ENCODE results near the gene CHD9NB. TPM values are rescaled to one million over a fixed set of nuclear protein-coding genes. Genes with fewer than 3 reads are reported as not detected.

CHD9NB gene
- 1 to 10 TPM; 3.4 to 9.4 TPM for polyA plus RNA-seq

DNA sequence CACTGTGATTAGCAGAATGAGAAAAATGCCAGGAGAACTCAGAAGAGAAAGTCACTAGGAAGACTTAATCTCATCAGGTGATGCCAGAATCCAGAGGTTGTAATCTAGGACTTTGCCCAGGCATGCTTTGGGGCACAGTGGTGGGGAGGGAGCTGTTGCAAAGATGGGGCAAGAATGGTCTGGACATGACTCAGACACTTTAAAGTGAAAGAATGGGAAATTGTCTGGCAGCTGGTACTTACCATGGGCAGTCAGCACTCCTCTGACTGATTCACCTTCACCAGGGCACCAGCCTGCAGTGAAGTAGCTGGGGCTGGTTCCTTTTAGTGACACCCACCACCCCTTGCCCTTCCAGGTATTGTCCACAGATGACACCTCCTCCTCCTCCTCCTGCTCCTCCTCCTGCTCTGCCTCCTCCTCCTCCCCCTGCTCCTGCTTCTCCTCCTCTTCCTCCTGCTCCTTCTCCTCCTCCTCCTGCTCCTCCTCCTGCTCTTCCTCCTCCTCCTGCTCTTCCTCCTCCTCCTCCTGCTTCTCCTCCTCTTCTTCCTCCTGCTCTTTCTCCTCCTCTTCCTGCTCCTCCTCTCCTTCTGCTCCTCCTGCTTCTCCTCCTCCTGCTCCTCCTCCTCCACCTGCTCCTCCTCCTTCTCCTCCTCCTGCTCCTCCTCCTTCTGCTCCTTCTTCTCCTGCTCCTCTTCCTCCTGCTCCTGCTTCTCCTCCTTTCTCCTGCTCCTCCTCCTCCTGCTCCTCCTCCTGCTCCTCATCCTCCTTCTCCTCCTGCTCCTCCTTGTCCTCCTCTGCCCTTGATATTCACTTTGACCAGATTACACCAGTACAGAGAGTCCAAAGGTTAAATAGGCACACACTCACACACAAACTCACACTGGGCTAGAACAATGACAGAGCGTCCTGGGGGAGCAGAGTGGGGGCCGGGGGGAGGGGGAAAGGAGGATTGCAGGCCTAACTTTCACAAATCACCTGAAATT lies at the start of gene CHD9NB:
CHD9NB (minus strand) TSS at position 379 of the 983 bp plus-strand sequence. CDS start 8,739 bp downstream, outside the sequence.
- no peaks in the 10 kb centered on the region for H3K36me3 ChIP-seq (ENCODE audit: control insufficient read depth in 2 of 2, insufficient read depth in 2 of 2, low read length in 1 of 2)
- H3K4me1 ChIP-seq (ENCODE audit: control insufficient read depth in 2 of 2, insufficient read depth in 2 of 2, low read length in 1 of 2), result peaks cover 3 to 5% of the 10 kb centered on the region in 2 donors
- H3K27ac ChIP-seq (ENCODE audit: low read depth in 2 of 2, low read length in 1 of 2), result peak within 1 kb of the TSS; percentile 75 to 92
- H3K4me3 ChIP-seq (ENCODE audit: low read depth in 1 of 2, low read length in 2 of 2), result no peak within 1 kb of the TSS
- H3K9me3 ChIP-seq (ENCODE audit: control insufficient read depth in 2 of 2, insufficient read depth in 1 of 2, low read depth in 1 of 2, low read length in 1 of 2), result no peaks in the 10 kb centered on the region
- H3K27me3 ChIP-seq (ENCODE audit: control insufficient read depth in 1 of 2, insufficient read depth in 2 of 2, low read length in 2 of 2), result no peaks in the 10 kb centered on the region
- WGBS, 2 donors, result 42 to 50% methylated on average over 2 of the region's 2 CpGs

DNA sequence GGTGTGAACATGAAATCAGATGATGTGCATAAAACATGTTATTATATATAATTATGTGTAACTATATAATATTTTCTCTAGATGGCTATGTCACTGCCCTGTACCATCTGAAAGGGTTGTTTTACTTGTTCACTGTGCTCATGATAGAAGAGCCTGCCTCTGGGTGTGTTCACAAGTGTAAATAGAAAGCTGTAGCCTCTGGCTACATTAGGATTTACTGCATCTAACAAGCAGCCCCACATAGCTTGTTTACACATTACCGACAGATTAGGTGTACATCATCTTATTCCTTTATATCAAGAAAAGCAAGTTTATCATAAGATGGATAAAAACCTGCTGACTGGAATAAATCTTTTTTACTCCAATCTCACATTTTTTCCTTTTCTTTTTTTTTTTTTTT lies 48.2 kb upstream of the CHD9NB start:
- H3K4me3 ChIP-seq (ENCODE audit: low read depth in 1 of 2, low read length in 2 of 2), result no peak overlapping the region
- peaks cover 0 to 9% of the 10 kb centered on the region in 2 donors for H3K4me1 ChIP-seq (ENCODE audit: control insufficient read depth in 2 of 2, insufficient read depth in 2 of 2, low read length in 1 of 2)
- no peak overlapping the region for H3K27ac ChIP-seq (ENCODE audit: low read depth in 2 of 2, low read length in 1 of 2)
- H3K27me3 ChIP-seq (ENCODE audit: control insufficient read depth in 1 of 2, insufficient read depth in 2 of 2, low read length in 2 of 2), result no peaks in the 10 kb centered on the region
- 53 to 75% methylated on average over 1 of the region's 1 CpG for whole genome bisulfite sequencing, 2 donors
- no peaks in the 10 kb centered on the region for H3K36me3 ChIP-seq (ENCODE audit: control insufficient read depth in 2 of 2, insufficient read depth in 2 of 2, low read length in 1 of 2)
- H3K9me3 ChIP-seq (ENCODE audit: control insufficient read depth in 2 of 2, insufficient read depth in 1 of 2, low read depth in 1 of 2, low read length in 1 of 2), result no peaks in the 10 kb centered on the region

DNA sequence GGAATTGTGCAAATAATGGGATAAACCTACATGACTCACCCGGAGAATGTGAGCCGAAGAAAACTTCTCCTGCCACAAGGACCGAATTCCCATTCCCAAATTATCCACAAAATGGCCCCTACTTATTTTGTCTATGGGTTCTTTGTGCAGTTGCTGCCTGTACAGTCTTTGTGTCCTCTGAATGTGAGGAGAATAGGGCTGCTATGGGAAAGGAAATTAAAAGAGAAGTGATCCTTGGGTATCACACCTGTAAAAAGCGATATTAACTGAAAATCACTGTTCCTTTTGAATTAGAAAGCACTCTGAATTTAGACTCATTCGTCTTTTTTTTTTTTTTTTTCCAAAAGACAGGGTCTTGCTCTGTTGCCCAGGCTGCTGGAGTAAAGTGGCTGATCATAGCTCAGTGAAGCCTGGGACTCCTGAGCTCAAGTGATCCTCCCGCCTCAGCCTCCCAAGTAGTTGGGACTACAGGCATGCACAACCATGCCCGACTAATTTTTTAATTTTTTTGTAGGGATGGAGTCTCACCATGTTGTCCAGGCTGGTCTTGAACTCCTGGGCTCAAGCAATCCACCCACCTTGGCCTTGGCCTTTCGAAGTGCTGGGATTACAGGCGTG lies 47.5 kb upstream of the CHD9NB start:
- 53 to 59% methylated on average over 9 of the region's 9 CpGs for WGBS, 2 donors
- peaks cover 0 to 9% of the 10 kb centered on the region in 2 donors for H3K4me1 ChIP-seq (ENCODE audit: control insufficient read depth in 2 of 2, insufficient read depth in 2 of 2, low read length in 1 of 2)
- H3K27ac ChIP-seq (ENCODE audit: low read depth in 2 of 2, low read length in 1 of 2), result peak overlapping the region; percentile 93 to 94
- H3K4me3 ChIP-seq (ENCODE audit: low read depth in 1 of 2, low read length in 2 of 2), result peak overlapping the region in 1 of 2 donors; percentile 30
- no peaks in the 10 kb centered on the region for H3K27me3 ChIP-seq (ENCODE audit: control insufficient read depth in 1 of 2, insufficient read depth in 2 of 2, low read length in 2 of 2)
- no peaks in the 10 kb centered on the region for H3K9me3 ChIP-seq (ENCODE audit: control insufficient read depth in 2 of 2, insufficient read depth in 1 of 2, low read depth in 1 of 2, low read length in 1 of 2)
- no peaks in the 10 kb centered on the region for H3K36me3 ChIP-seq (ENCODE audit: control insufficient read depth in 2 of 2, insufficient read depth in 2 of 2, low read length in 1 of 2)

DNA sequence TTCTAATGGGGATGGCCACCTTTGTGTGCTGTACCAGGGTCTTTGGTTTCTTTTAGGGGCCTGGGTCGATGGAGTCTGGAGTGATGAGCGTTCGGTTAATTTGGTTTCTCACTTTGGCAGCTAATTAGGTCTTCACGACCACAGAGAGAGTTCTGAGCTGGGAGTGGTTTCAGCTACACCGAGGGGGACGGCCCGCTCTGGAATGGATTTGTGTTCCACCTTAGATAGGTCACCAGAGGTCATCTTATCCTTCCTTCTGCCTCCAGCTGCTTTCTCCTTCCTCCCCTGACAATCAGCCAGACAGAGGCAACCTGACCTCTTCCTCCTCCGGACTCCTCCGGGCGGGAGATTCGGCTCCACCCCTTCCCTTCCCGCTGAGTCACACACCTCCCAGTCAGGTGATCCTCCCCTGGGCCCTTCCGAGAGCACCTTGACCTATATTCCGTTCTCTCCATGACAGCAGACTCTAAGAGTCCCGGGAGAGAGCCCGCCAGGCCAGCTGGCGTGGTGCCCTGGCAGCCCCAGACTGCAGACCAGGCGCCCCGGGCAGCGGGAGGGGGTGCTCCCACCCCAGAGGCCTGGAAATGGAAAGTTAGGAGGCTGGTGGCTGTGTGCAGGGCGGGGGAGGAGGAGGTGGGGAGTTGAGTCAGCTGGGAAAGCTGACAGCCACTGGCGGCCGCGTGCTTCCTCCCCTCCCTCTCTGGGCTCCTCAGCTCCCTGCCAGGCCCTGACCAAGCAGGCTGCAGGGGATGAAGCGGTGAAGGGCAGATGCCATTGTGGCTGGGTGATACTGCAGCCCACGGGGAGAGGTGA lies 46.8 kb upstream of the CHD9NB start:
- peak overlapping the region; percentile 93 to 94 for H3K27ac ChIP-seq (ENCODE audit: low read depth in 2 of 2, low read length in 1 of 2)
- no peaks in the 10 kb centered on the region for H3K36me3 ChIP-seq (ENCODE audit: control insufficient read depth in 2 of 2, insufficient read depth in 2 of 2, low read length in 1 of 2)
- no peaks in the 10 kb centered on the region for H3K9me3 ChIP-seq (ENCODE audit: control insufficient read depth in 2 of 2, insufficient read depth in 1 of 2, low read depth in 1 of 2, low read length in 1 of 2)
- peak overlapping the region; percentile 30 to 50 for H3K4me3 ChIP-seq (ENCODE audit: low read depth in 1 of 2, low read length in 2 of 2)
- H3K27me3 ChIP-seq (ENCODE audit: control insufficient read depth in 1 of 2, insufficient read depth in 2 of 2, low read length in 2 of 2), result no peaks in the 10 kb centered on the region
- WGBS, 2 donors, result 1% methylated on average over 25 to 26 of the region's 26 CpGs
- peaks cover 0 to 9% of the 10 kb centered on the region in 2 donors for H3K4me1 ChIP-seq (ENCODE audit: control insufficient read depth in 2 of 2, insufficient read depth in 2 of 2, low read length in 1 of 2)

DNA sequence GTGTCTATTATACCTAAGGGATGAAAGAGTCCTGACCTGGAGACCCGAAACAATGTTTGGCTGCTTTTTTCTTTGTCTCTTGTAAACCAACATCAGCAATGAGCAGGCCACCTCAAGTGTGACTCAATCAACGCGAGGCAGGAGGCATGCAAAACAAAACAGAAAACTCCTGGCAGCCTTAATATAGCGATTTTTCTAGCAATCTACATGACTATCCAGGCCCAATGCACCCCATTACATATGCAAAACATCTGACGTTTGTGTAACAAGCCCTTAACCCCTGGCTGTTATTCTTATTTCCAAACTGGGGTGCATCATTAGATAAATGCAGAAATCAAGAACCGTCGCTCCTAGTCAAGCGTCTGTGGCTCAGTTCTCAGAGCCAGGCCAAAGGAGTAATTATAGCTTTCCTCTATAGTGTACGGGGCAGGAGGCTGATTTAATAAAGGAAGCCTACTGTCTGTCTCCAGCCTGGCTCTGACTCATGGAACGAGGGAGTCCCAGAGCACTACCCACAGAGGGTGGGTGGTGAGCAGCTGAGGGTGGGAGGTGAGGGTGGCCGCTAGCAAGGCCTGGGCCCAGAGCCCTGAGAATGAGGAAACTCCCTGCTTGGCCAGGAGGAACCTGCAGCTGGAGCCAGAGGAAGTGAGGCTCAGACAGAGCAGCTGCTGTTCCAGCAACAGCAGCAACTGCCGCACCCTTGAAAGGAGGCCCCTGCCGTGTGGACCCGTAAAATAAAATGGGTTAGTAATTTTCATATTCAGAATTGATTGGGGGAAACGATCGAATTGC lies 46.0 kb upstream of the CHD9NB start:
- Histone ChIP-seq H3K4me1 (ENCODE audit: control insufficient read depth in 2 of 2, insufficient read depth in 2 of 2, low read length in 1 of 2) (peaks cover 3 to 16% of the 10 kb centered on the region in 2 donors), H3K4me3 (ENCODE audit: low read depth in 1 of 2, low read length in 2 of 2) (peak overlapping the region in 1 of 2 donors; percentile 30)

DNA sequence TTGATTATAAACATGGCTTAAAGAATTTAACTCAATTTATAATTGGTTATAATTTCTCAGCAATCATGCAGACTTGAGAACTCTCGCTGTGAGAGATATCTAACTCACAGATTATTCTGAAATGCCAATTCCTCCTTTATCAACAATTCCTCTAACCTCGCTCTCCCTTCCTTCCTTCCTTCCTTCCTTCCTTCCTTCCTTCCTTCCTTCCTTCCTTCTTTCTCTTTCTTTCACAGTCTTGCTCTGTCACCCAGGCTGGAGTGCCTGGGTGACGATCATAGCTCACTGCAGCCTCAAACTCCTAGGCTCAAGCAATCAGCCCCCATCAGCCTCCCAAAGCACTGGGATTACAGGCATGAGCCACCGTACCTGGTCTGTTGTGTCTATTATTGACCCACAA lies 44.5 kb upstream of the CHD9NB start:
- H3K27me3 ChIP-seq (ENCODE audit: control insufficient read depth in 1 of 2, insufficient read depth in 2 of 2, low read length in 2 of 2), result no peaks in the 10 kb centered on the region
- H3K4me3 ChIP-seq (ENCODE audit: low read depth in 1 of 2, low read length in 2 of 2), result no peak overlapping the region
- peaks cover 4 to 21% of the 10 kb centered on the region in 2 donors for H3K4me1 ChIP-seq (ENCODE audit: control insufficient read depth in 2 of 2, insufficient read depth in 2 of 2, low read length in 1 of 2)
- H3K36me3 ChIP-seq (ENCODE audit: control insufficient read depth in 2 of 2, insufficient read depth in 2 of 2, low read length in 1 of 2), result no peaks in the 10 kb centered on the region
- WGBS, 2 donors, result 76 to 96% methylated on average over 4 of the region's 4 CpGs
- peak overlapping the region in 1 of 2 donors; percentile 33 for H3K27ac ChIP-seq (ENCODE audit: low read depth in 2 of 2, low read length in 1 of 2)
- no peaks in the 10 kb centered on the region for H3K9me3 ChIP-seq (ENCODE audit: control insufficient read depth in 2 of 2, insufficient read depth in 1 of 2, low read depth in 1 of 2, low read length in 1 of 2)

More for the DNA sequence above, 46.0 kb upstream of the CHD9NB start:
- WGBS, 2 donors, result 9 to 24% methylated on average over 16 of the region's 16 CpGs
- Histone ChIP-seq H3K27ac (ENCODE audit: low read depth in 2 of 2, low read length in 1 of 2) (peak overlapping the region; percentile 93 to 94), H3K27me3 (ENCODE audit: control insufficient read depth in 1 of 2, insufficient read depth in 2 of 2, low read length in 2 of 2) (no peaks in the 10 kb centered on the region), H3K9me3 (ENCODE audit: control insufficient read depth in 2 of 2, insufficient read depth in 1 of 2, low read depth in 1 of 2, low read length in 1 of 2) (no peaks in the 10 kb centered on the region), H3K36me3 (ENCODE audit: control insufficient read depth in 2 of 2, insufficient read depth in 2 of 2, low read length in 1 of 2) (no peaks in the 10 kb centered on the region)

DNA sequence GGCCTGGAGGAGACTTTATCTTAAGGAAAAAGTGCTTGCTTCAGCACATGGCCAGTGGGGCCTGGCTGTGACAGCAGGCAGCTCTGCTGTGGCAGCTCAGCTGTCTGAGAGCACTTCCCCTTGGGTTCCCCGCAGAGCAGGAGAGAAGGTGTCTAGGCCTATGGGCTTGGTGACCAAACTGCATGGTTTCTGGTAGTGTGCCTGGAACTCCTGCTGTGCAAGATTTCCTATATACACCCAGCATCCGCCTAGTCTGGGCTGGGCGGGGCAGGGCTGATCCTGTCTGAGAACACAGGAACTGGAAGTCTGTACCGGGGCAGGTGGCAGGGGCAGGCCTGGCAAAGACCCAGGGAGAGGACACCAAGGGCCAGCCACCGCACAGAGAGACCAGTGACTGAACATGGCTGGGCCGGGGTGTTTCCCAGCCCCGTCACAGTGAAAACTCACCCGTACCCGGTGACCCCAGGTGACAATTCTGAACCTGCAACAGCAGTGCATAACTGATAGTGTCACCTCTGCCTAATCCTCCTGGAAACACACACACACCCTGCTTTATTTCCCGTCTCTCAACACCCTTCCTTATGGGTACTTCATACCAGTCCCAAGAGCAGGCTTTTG lies 41.4 kb upstream of the CHD9NB start:
- WGBS, 2 donors, result 28 to 36% methylated on average over 10 of the region's 10 CpGs
- no peaks in the 10 kb centered on the region for H3K9me3 ChIP-seq (ENCODE audit: control insufficient read depth in 2 of 2, insufficient read depth in 1 of 2, low read depth in 1 of 2, low read length in 1 of 2)

DNA sequence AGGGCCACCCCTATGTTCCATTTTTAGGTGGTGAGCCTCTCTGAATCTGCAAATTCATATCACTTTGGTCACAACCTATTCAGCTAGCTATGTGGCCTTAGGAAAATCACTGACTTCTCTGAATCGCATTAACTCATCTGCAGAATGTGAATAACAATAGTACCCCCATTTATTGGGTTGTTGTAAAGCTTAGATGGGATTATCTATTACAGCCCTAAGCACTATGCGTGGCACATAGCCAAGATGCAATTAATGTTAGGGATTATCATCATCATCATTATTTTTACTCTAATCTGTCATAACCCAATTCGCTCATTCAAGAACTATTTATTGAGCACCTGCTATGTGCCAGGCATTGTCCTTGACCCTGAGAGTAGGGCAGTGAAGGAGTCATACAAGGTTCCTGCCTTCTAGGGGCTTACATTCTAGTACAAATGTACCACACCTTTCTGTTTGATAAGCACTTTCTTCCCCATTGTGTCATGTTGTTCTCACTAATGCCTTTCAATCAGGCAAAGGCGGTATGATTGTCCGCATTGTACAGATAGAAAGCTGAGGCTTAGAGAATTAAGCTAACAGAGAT lies 40.6 kb upstream of the CHD9NB start:
- no peaks in the 10 kb centered on the region for H3K36me3 ChIP-seq (ENCODE audit: control insufficient read depth in 2 of 2, insufficient read depth in 2 of 2, low read length in 1 of 2)
- no peaks in the 10 kb centered on the region for H3K9me3 ChIP-seq (ENCODE audit: control insufficient read depth in 2 of 2, insufficient read depth in 1 of 2, low read depth in 1 of 2, low read length in 1 of 2)
- H3K27me3 ChIP-seq (ENCODE audit: control insufficient read depth in 1 of 2, insufficient read depth in 2 of 2, low read length in 2 of 2), result no peaks in the 10 kb centered on the region
- H3K4me3 ChIP-seq (ENCODE audit: low read depth in 1 of 2, low read length in 2 of 2), result no peak overlapping the region
- peaks cover 4 to 33% of the 10 kb centered on the region in 2 donors for H3K4me1 ChIP-seq (ENCODE audit: control insufficient read depth in 2 of 2, insufficient read depth in 2 of 2, low read length in 1 of 2)
- WGBS, 2 donors, result 82 to 89% methylated on average over 5 of the region's 5 CpGs
- H3K27ac ChIP-seq (ENCODE audit: low read depth in 2 of 2, low read length in 1 of 2), result peak overlapping the region; percentile 91 to 94

More for the DNA sequence above, 41.4 kb upstream of the CHD9NB start:
- no peaks in the 10 kb centered on the region for H3K27me3 ChIP-seq (ENCODE audit: control insufficient read depth in 1 of 2, insufficient read depth in 2 of 2, low read length in 2 of 2)
- peak overlapping the region in 1 of 2 donors; percentile 2 for H3K4me3 ChIP-seq (ENCODE audit: low read depth in 1 of 2, low read length in 2 of 2)
- peaks cover 4 to 37% of the 10 kb centered on the region in 2 donors for H3K4me1 ChIP-seq (ENCODE audit: control insufficient read depth in 2 of 2, insufficient read depth in 2 of 2, low read length in 1 of 2)
- no peaks in the 10 kb centered on the region for H3K36me3 ChIP-seq (ENCODE audit: control insufficient read depth in 2 of 2, insufficient read depth in 2 of 2, low read length in 1 of 2)
- peak overlapping the region; percentile 91 to 94 for H3K27ac ChIP-seq (ENCODE audit: low read depth in 2 of 2, low read length in 1 of 2)

All from esophagus (tissue), 2 donors.